IMR-90 (cell line): ENCODE results near the gene C15orf61.

Experiments used
- CEBPB ChIP-seq: IDR thresholded peaks from 2 replicates; pipeline ENCODE4 v1.6.1; 2012; ENCODE audit warnings: low read depth, low read length, improper control_type of control experiment
- MAZ ChIP-seq: IDR thresholded peaks from 2 replicates; pipeline ENCODE4 v1.6.1; 2012; ENCODE audit warnings: low read depth, mild to moderate bottlenecking, low read length, improper control_type of control experiment, moderate library complexity, borderline replicate concordance
- POLR2A ChIP-seq: IDR thresholded peaks from 2 replicates; pipeline ENCODE4 v1.6.1; 2012; ENCODE audit warnings: mild to moderate bottlenecking, low read depth, low read length
- RCOR1 ChIP-seq: IDR thresholded peaks from 2 replicates; pipeline ENCODE4 v1.6.1; 2012; ENCODE audit warnings: mild to moderate bottlenecking, low read length, improper control_type of control experiment; ENCODE audit not compliant: insufficient replicate concordance
- RFX5 ChIP-seq: IDR thresholded peaks from 2 replicates; pipeline ENCODE4 v1.8.0; 2012; ENCODE audit warnings: low read depth, mild to moderate bottlenecking, low read length, moderate library complexity
- TF ChIP-seq, protein P1 (sequence below): conservative IDR thresholded peaks from 2 replicates; pipeline ENCODE4 v1.5.1; 2012; ENCODE audit warnings: mild to moderate bottlenecking, low read depth, low read length, improper control_type of control experiment

DNA sequence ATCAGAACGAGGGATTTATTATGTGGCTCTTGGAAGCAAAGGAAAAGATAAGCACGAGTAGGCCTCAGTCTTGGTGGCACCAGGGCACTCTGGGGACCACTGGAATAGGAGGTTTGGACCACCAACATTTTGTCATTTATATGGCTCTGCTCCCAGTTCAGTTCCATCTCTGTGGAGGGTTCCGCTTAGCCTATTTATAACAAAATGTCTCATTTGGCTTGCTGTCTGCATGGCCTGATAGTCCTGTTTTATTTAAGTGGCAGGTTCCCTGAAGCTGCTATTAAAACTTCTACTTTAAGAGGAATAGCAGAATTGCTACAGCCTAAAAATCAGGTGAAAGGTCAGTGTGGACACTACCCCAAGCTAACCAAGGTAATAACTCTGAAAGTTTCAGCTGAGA lies 48.7 kb downstream of the C15orf61 start:
- TF ChIP-seq, protein P1, sequence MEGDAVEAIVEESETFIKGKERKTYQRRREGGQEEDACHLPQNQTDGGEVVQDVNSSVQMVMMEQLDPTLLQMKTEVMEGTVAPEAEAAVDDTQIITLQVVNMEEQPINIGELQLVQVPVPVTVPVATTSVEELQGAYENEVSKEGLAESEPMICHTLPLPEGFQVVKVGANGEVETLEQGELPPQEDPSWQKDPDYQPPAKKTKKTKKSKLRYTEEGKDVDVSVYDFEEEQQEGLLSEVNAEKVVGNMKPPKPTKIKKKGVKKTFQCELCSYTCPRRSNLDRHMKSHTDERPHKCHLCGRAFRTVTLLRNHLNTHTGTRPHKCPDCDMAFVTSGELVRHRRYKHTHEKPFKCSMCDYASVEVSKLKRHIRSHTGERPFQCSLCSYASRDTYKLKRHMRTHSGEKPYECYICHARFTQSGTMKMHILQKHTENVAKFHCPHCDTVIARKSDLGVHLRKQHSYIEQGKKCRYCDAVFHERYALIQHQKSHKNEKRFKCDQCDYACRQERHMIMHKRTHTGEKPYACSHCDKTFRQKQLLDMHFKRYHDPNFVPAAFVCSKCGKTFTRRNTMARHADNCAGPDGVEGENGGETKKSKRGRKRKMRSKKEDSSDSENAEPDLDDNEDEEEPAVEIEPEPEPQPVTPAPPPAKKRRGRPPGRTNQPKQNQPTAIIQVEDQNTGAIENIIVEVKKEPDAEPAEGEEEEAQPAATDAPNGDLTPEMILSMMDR = no peak
- TF ChIP-seq MAZ (no peak), CEBPB (no peak), RCOR1 (no peak), RFX5 (no peak), POLR2A (no peak)
